Myometrial cell (primary cell): ENCODE results near the gene ETDB. TPM values are rescaled to one million over a fixed set of nuclear protein-coding genes. Genes with fewer than 3 reads are reported as not detected.

Experiments used
- total RNA-seq: library from RNA; depleted of rRNA; stranded (reverse); fragments of >200 nt; gene quantifications from 2 replicates; pipeline ENCODE4 v1.2.3, GENCODE V29; 2015

The ETDB gene
- not detected in 2 replicates for total RNA-seq

DNA sequence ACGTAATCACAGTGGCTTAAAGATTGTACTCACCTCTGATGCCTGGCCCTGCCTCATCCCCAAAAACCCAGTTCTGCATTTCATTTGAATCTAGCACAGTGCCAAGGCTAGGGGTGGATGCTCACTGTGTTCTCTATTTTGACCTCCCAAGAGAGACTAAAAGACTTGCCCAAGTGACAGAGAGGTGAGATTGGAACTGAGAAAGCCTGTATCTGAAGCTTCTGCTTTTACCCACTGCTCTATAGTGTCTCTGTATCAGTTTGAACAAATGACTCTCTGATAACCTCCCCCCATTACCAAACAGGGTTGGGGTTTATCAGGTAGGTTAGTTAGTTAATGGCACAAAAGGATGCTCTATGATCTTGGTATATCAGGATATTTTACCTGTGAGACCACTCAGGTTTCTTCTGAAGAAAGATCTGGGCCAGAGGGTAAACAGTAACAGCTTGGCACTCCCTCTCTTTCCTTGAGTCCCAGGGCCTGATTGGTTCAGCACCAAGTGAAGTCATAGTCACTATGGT lies at the start of gene ETDB:
ETDB (minus strand) TSS at position 471 of the 521 bp plus-strand sequence. CDS start 1,265 bp downstream, outside the sequence.

Other genes with a start within 250 kb of the ETDB start
- 31.7 and 46.4 TPM in 2 replicates for gene MOSPD1, start 205.3 kb downstream of the ETDB start, total RNA-seq
- gene SMIM10, start 129.5 kb downstream of the ETDB start, total RNA-seq, result 6.1 and 10.5 TPM in 2 replicates
- gene RTL8B, start 98.0 kb downstream of the ETDB start, total RNA-seq, result 19.0 and 20.8 TPM in 2 replicates
- 173 and 180 TPM in 2 replicates for gene RTL8C, start 88.2 kb downstream of the ETDB start, total RNA-seq
- gene RTL8A, start 68.4 kb downstream of the ETDB start, total RNA-seq, result 24.8 and 47.5 TPM in 2 replicates
- 1.2 and 1.4 TPM in 2 replicates for gene SMIM10L2B, start 21.8 kb downstream of the ETDB start, total RNA-seq
- not detected in 2 replicates for gene CT55, start 50.9 kb upstream of the ETDB start, total RNA-seq
- not detected in 2 replicates for gene ETDA, start 131.5 kb upstream of the ETDB start, total RNA-seq
- gene ETDC, start 189.0 kb upstream of the ETDB start, total RNA-seq, result not detected in 2 replicates
- 4.0 and 4.3 TPM in 2 replicates for gene ZNF75D, start 223.6 kb upstream of the ETDB start, total RNA-seq
- gene ZNF449, start 224.3 kb upstream of the ETDB start, total RNA-seq, result 2.3 and 4.8 TPM in 2 replicates